Measurements from ENCODE around the gene WDR88. TPM values are rescaled to one million over a fixed set of nuclear protein-coding genes. Genes with fewer than 3 reads are reported as not detected.
A peak's percentile ranks its signal among the peaks of the same experiment; 100 is the strongest.

WDR88 gene
- total RNA-seq, 1 experiment from 2014 or later, result 0.20 TPM

GRCh38 chr19:33134571-33135041, 2.7 kb downstream of the WDR88 start:
- no TSS peak for BruUV-seq (replicated peaks)
- Mint-ChIP-seq H3K27me3 (ENCODE audit: insufficient read depth, unreplicated experiment) (no peaks in the 10 kb centered on the region), H3K4me1 (ENCODE audit: low read depth, unreplicated experiment) (no peaks in the 10 kb centered on the region), H3K27ac (ENCODE audit: unreplicated experiment) (no peak overlapping the region), H3K4me3 (ENCODE audit: unreplicated experiment) (no peak overlapping the region), H3K36me3 (ENCODE audit: insufficient read depth, unreplicated experiment) (peaks cover 27% of the 10 kb centered on the region), H3K9me3 (ENCODE audit: unreplicated experiment) (no peaks in the 10 kb centered on the region)
- CTCF ChIA-PET, result interaction anchor here (0.6 to 1.6 kb wide), 2 partner anchors 49 to 263 kb away, joined by 4 to 8 read pairs; no protein-coding TSS in a partner anchor
- H3K4me1 ChIP-seq, result no peaks in the 10 kb centered on the region
- POLR2A ChIA-PET, result no interaction called here
- no peak overlapping the region for H3K4me3 ChIP-seq (ENCODE audit: low read depth, low read length)
- intact Hi-C loops (cut with micrococcal nuclease; ENCODE audit: unreplicated experiment), result no loop called here
- H3K36me3 ChIP-seq (ENCODE audit: control insufficient read depth, insufficient read depth, low read length), result peaks cover 2% of the 10 kb centered on the region; the same call in 1 of the 2 replicates
- no peak for TF ChIP-seq CTCF (IDR thresholded peaks at IDR 0.05; ENCODE audit: insufficient read depth in 1 of 2, low read depth in 1 of 2, low read length in 1 of 2, severe bottlenecking in 1 of 2, unreplicated experiment in 1 of 2)
- DNase-seq, result no peak
- H3K9me3 ChIP-seq, result no peaks in the 10 kb centered on the region
- no peaks in the 10 kb centered on the region for H3K27me3 ChIP-seq (replicated peaks; ENCODE audit: control insufficient read depth, insufficient read depth, low read length)

GRCh38 chr19:33139165-33139564, 7.3 kb downstream of the WDR88 start:
- no peaks in the 10 kb centered on the region for H3K36me3 ChIP-seq (ENCODE audit: control insufficient read depth, insufficient read depth, low read length)
- H3K27me3 ChIP-seq (replicated peaks; ENCODE audit: control insufficient read depth, insufficient read depth, low read length), result no peaks in the 10 kb centered on the region
- Mint-ChIP-seq H3K36me3 (ENCODE audit: insufficient read depth, unreplicated experiment) (no peaks in the 10 kb centered on the region), H3K4me3 (ENCODE audit: unreplicated experiment) (no peak overlapping the region), H3K27me3 (ENCODE audit: insufficient read depth, unreplicated experiment) (no peaks in the 10 kb centered on the region), H3K27ac (ENCODE audit: unreplicated experiment) (no peak overlapping the region), H3K4me1 (ENCODE audit: low read depth, unreplicated experiment) (no peaks in the 10 kb centered on the region), H3K9me3 (ENCODE audit: unreplicated experiment) (no peaks in the 10 kb centered on the region)
- ChIA-PET POLR2A (no interaction called here), CTCF (interaction anchor here (0.7 kb wide), 1 partner anchor 34 kb away, joined by 8 read pairs; no protein-coding TSS in a partner anchor)
- H3K4me3 ChIP-seq (ENCODE audit: low read depth, low read length), result no peak overlapping the region
- no peak for TF ChIP-seq CTCF (IDR thresholded peaks at IDR 0.05; ENCODE audit: insufficient read depth in 1 of 2, low read depth in 1 of 2, low read length in 1 of 2, severe bottlenecking in 1 of 2, unreplicated experiment in 1 of 2)
- no TSS peak for BruUV-seq (replicated peaks)
- intact Hi-C loops (cut with micrococcal nuclease; ENCODE audit: unreplicated experiment), result no loop called here
- no peaks in the 10 kb centered on the region for H3K9me3 ChIP-seq
- no peak for DNase-seq
- peaks cover 2% of the 10 kb centered on the region; the same call in 1 of the 2 replicates for H3K4me1 ChIP-seq

GRCh38 chr19:33143897-33144405, 12.0 kb downstream of the WDR88 start:
- Histone ChIP-seq H3K27me3 (replicated peaks; ENCODE audit: control insufficient read depth, insufficient read depth, low read length) (no peaks in the 10 kb centered on the region), H3K4me3 (ENCODE audit: low read depth, low read length) (no peak overlapping the region), H3K36me3 (ENCODE audit: control insufficient read depth, insufficient read depth, low read length) (no peaks in the 10 kb centered on the region), H3K9me3 (no peaks in the 10 kb centered on the region), H3K4me1 (peaks cover 17% of the 10 kb centered on the region)
- Mint-ChIP-seq H3K27me3 (ENCODE audit: insufficient read depth, unreplicated experiment) (no peaks in the 10 kb centered on the region), H3K27ac (ENCODE audit: unreplicated experiment) (no peak overlapping the region), H3K4me1 (ENCODE audit: low read depth, unreplicated experiment) (peaks cover 10% of the 10 kb centered on the region), H3K36me3 (ENCODE audit: insufficient read depth, unreplicated experiment) (no peaks in the 10 kb centered on the region), H3K9me3 (ENCODE audit: unreplicated experiment) (no peaks in the 10 kb centered on the region), H3K4me3 (ENCODE audit: unreplicated experiment) (no peak overlapping the region)
- TF ChIP-seq CTCF (IDR thresholded peaks at IDR 0.05; ENCODE audit: insufficient read depth in 1 of 2, low read depth in 1 of 2, low read length in 1 of 2, severe bottlenecking in 1 of 2, unreplicated experiment in 1 of 2), result peak; percentile 95 to 96
- DNase-seq, result peak; percentile 63 to 75
- intact Hi-C loops (cut with micrococcal nuclease; ENCODE audit: unreplicated experiment), result loop anchor here (1.0 to 5.0 kb wide), 4 partner anchors 33 to 258 kb away; no protein-coding TSS in a partner anchor
- POLR2A ChIA-PET, result interaction anchor here (1.0 kb wide), 1 partner anchor 33 kb away, joined by 5 read pairs; no protein-coding TSS in a partner anchor
- CTCF ChIA-PET, result interaction anchor here (1.0 to 1.8 kb wide), 4 partner anchors 19 to 92 kb away, joined by 3 to 20 read pairs (median 9); no protein-coding TSS in a partner anchor
- no TSS peak for BruUV-seq (replicated peaks)

Measured in Caco-2 (cell line).